HepG2 (cell line): ENCODE measurements around the gene CERS4. TPM values are rescaled to one million over a fixed set of nuclear protein-coding genes. Genes with fewer than 3 reads are reported as not detected.
A peak's percentile ranks its signal among the peaks of the same experiment; 100 is the strongest.

Source experiments
- FOXP1 ChIP-seq, 2 experiments: fragments of 450-650 bp in 1 of 2; IDR thresholded peaks; 2 replicates each; pipeline ENCODE4 v1.6.1; 2017 to 2018; ENCODE audit warnings: antibody characterized with exemption in 1 of 2
- HINFP ChIP-seq: sonication (generic); formaldehyde crosslinking; IDR thresholded peaks from 2 replicates; pipeline ENCODE4 v1.4.0; 2020; ENCODE audit warnings: low read depth, mild to moderate bottlenecking, missing genetic modification reagents
- KLF6 ChIP-seq: IDR thresholded peaks from 2 replicates; pipeline ENCODE4 v1.8.0; 2016; ENCODE audit warnings: missing biosample characterization, missing genetic modification reagents
- SMAD1 ChIP-seq: sonication (generic); formaldehyde crosslinking; IDR thresholded peaks from 2 replicates; pipeline ENCODE4 v1.4.0; 2020; ENCODE audit warnings: missing genetic modification reagents, low read depth, mild to moderate bottlenecking, borderline replicate concordance
- SMAD9 ChIP-seq: sonication (generic); formaldehyde crosslinking; IDR thresholded peaks from 2 replicates; pipeline ENCODE4 v1.5.1; 2020; ENCODE audit warnings: mild to moderate bottlenecking, missing genetic modification reagents
- SMC3 ChIP-seq: IDR thresholded peaks from 2 replicates; pipeline ENCODE4 v1.6.1; 2011; ENCODE audit warnings: low read length, improper control_type of control experiment
- SPEN ChIP-seq: sonication (generic); formaldehyde crosslinking; IDR thresholded peaks from 2 replicates; pipeline ENCODE4 v1.5.1; 2020; ENCODE audit warnings: low read depth, mild to moderate bottlenecking, missing genetic modification reagents
- TAF1 ChIP-seq: sonication (generic); formaldehyde crosslinking; IDR thresholded peaks from 2 replicates; pipeline ENCODE4 v1.4.0; 2020; ENCODE audit warnings: missing genetic modification reagents
- TRAFD1 ChIP-seq: sonication (generic); formaldehyde crosslinking; IDR thresholded peaks from 2 replicates; pipeline ENCODE4 v1.5.1; 2020; ENCODE audit warnings: missing genetic modification reagents, mild to moderate bottlenecking, borderline replicate concordance
- ZHX2 ChIP-seq, 2 experiments: sonication (generic) in 1 of 2; formaldehyde crosslinking in 1 of 2; IDR thresholded peaks; 2 replicates each; pipeline versions ENCODE4 v1.6.1 to v1.9.0; 2014 to 2022; ENCODE audit warnings: antibody characterized with exemption in 1 of 2, borderline replicate concordance in 1 of 2, inconsistent platforms in 1 of 2, low read depth in 1 of 2, missing genetic modification reagents in 1 of 2
- ZMYM3 ChIP-seq: sonication (generic); formaldehyde crosslinking; IDR thresholded peaks from 2 replicates; pipeline ENCODE4 v1.5.1; 2020; ENCODE audit warnings: mild to moderate bottlenecking, missing genetic modification reagents
- ZNF34 ChIP-seq: sonication (generic); formaldehyde crosslinking; IDR thresholded peaks from 2 replicates; pipeline ENCODE4 v1.4.0; 2020; ENCODE audit warnings: mild to moderate bottlenecking, missing genetic modification reagents, borderline replicate concordance
- ZNF431 ChIP-seq: sonication (generic); formaldehyde crosslinking; IDR thresholded peaks from 2 replicates; pipeline ENCODE4 v1.9.0; 2022; ENCODE audit warnings: missing genetic modification reagents, low read depth, mild to moderate bottlenecking, borderline replicate concordance
- ZNF496 ChIP-seq: sonication (generic); formaldehyde crosslinking; IDR thresholded peaks from 2 replicates; pipeline ENCODE4 v1.8.1; 2023; ENCODE audit warnings: mild to moderate bottlenecking, moderate library complexity, missing genetic modification reagents; ENCODE audit not compliant: insufficient replicate concordance
- polyA plus RNA-seq, 8 experiments: library from polyadenylated mRNA; depleted of rRNA in 3 of 8; stranded (reverse) in 7 of 8; unstranded in 1 of 8; fragments of >200 nt; fragmentation: Illumina TruSeq in 4 of 8; extraction: Trizol in 4 of 8; gene quantifications; 2 replicates each; pipeline versions ENCODE4 v1.2.1 to v1.2.3, GENCODE V29; 2011 to 2016; ENCODE audit warnings: low read depth in 4 of 8, missing spikeins in 1 of 8, mixed read lengths in 1 of 8; ENCODE audit not compliant: insufficient read depth in 1 of 8
- total RNA-seq, 5 experiments: library from RNA; depleted of rRNA; stranded (reverse); fragments of >200 nt; fragmentation: Illumina TruSeq; extraction: Trizol; gene quantifications; 2 replicates each; pipeline ENCODE4 v1.2.3, GENCODE V29; 2016; ENCODE audit warnings: low read depth in 1 of 5
- TF ChIP-seq, protein P1 (sequence below): sonication (generic); formaldehyde crosslinking; IDR thresholded peaks from 2 replicates; pipeline ENCODE4 v1.4.0; 2020; ENCODE audit warnings: missing genetic modification reagents

CERS4 gene
- total and polyA plus RNA-seq, 2 of the 13 experiments (the other 11 are each of a cell fraction or from before 2014, with no cell fraction given), result 74.7 to 83.5 TPM

GRCh38 chr19:8245869-8246835 is 37.0 kb downstream of the CERS4 start (continued):
- TF ChIP-seq SMAD1 (CRISPR knock-in tag) (peak; percentile 26; the same call in 1 of the 2 replicates), ZMYM3 (CRISPR knock-in tag) (peak; percentile 92), TRAFD1 (CRISPR knock-in tag) (no peak), ZNF431 (CRISPR knock-in tag) (no peak), FOXP1 (IDR thresholded peaks at IDR 0.05) (no peak), FOXP1 (CRISPR knock-in tag; IDR thresholded peaks at IDR 0.05) (peak; percentile 75), ZHX2 (IDR thresholded peaks at IDR 0.05; ENCODE audit: low read depth) (peak; percentile 34; the same call in 1 of the 2 replicates), ZHX2 (CRISPR knock-in tag; IDR thresholded peaks at IDR 0.05; ENCODE audit: borderline replicate concordance) (no peak), KLF6 (no peak), SPEN (CRISPR knock-in tag) (no peak; the same call in 1 of the 2 replicates), ZNF496 (CRISPR knock-in tag) (no peak), ZNF34 (CRISPR knock-in tag) (no peak), SMC3 (peak; percentile 13; the same call in 1 of the 2 replicates), TAF1 (CRISPR knock-in tag) (no peak), SMAD9 (CRISPR knock-in tag) (no peak), HINFP (CRISPR knock-in tag) (peak; percentile 46; the same call in 1 of the 2 replicates)
- TF ChIP-seq, protein P1, sequence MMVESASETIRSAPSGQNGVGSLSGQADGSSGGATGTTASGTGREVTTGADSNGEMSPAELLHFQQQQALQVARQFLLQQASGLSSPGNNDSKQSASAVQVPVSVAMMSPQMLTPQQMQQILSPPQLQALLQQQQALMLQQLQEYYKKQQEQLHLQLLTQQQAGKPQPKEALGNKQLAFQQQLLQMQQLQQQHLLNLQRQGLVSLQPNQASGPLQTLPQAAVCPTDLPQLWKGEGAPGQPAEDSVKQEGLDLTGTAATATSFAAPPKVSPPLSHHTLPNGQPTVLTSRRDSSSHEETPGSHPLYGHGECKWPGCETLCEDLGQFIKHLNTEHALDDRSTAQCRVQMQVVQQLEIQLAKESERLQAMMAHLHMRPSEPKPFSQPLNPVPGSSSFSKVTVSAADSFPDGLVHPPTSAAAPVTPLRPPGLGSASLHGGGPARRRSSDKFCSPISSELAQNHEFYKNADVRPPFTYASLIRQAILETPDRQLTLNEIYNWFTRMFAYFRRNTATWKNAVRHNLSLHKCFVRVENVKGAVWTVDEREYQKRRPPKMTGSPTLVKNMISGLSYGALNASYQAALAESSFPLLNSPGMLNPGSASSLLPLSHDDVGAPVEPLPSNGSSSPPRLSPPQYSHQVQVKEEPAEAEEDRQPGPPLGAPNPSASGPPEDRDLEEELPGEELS (CRISPR knock-in tag), result peak; percentile 87
